Activated CD4-positive, alpha-beta T cell treated with anti-CD3 and anti-CD28 coated beads for 36 hours (primary cell): ENCODE data around the gene CPSF3. TPM values are rescaled to one million over a fixed set of nuclear protein-coding genes. Genes with fewer than 3 reads are reported as not detected.
"Not testable (repeated sequence)": the region's sequence is repeated elsewhere in the genome, so short reads cannot be mapped to it uniquely, and the experiment has no call there.

ENCODE experiments used
- ATAC-seq: fragments of 200-7000 bp; cut with Tn5 transposase; one replicate; pipeline ENCODE4 v1.10.0; 2021; ENCODE audit warnings: mild to moderate bottlenecking, moderate library complexity
- CTCF ChIA-PET: fragments of 350-600 bp; sonication (Branson Sonifier 250); formaldehyde crosslinking; loops from one replicate; lab custom pipeline; 2021; ENCODE audit warnings: antibody characterized with exemption; lab: Charles Lee
- POLR2A ChIA-PET: fragments of 350-600 bp; sonication (Branson Sonifier 250); formaldehyde crosslinking; loops from one replicate; lab custom pipeline; 2021; ENCODE audit warnings: antibody characterized with exemption, inconsistent platforms; lab: Charles Lee
- DNase-seq: peaks from one replicate; pipeline ENCODE4 v3.0.0-alpha.2; 2020
- H3K27ac Mint-ChIP-seq: one replicate; pipeline ENCODE4 v1.8.0; 2021; ENCODE audit warnings: mixed read lengths
- H3K27me3 Mint-ChIP-seq: one replicate; pipeline ENCODE4 v1.8.0; 2021; ENCODE audit warnings: mixed read lengths
- H3K36me3 Mint-ChIP-seq: one replicate; pipeline ENCODE4 v1.8.0; 2021; ENCODE audit warnings: low read depth, mixed read lengths
- H3K4me1 Mint-ChIP-seq: one replicate; pipeline ENCODE4 v1.8.0; 2021; ENCODE audit warnings: mixed read lengths
- H3K4me3 Mint-ChIP-seq: one replicate; pipeline ENCODE4 v1.8.0; 2021; ENCODE audit warnings: mild to moderate bottlenecking, moderate library complexity, mixed read lengths
- H3K9me3 Mint-ChIP-seq: one replicate; pipeline ENCODE4 v1.8.0; 2021; ENCODE audit warnings: low read depth, mixed read lengths
- intact Hi-C, 2 experiments: fragments of 100-400 bp; cut with DNase I in 1 of 2; cut with micrococcal nuclease in 1 of 2; formaldehyde crosslinking; loops; one replicate each; pipeline versions ENCODE4 v1.14.2 to v1.15.1; 2022 to 2024; cut with DNase I, micrococcal nuclease
- total RNA-seq, 2 experiments: library from RNA; stranded (reverse); gene quantifications; one replicate each; pipeline ENCODE4 v1.2.3, GENCODE V29; 2021

Gene CPSF3
- total RNA-seq, 2 experiments from 2014 or later = 72.3 to 103 TPM

DNA sequence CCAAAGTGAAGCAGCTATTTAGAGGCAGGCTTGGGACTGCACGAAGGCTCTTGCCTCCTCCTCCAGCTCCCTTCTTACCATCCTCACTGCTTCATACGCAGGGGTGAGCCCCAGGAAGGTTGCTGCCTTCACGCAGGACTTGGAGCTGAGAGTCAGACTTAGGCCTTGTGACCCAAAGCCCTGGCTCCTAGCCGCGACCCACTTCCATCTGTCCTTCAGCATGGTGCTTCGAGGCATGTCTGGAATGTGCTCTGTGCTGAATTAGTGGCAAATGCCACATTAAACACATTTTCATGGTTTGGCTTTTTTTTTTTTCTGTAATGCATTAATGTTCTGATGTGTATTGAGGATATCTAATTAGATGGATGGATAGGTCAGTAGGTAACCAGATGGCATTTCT lies 37.6 kb upstream of the CPSF3 start:
- no peak for ATAC-seq
- intact Hi-C loops = no loop called here
- Mint-ChIP-seq H3K27ac (no peak overlapping the region), H3K9me3 (no peaks in the 10 kb centered on the region), H3K27me3 (no peaks in the 10 kb centered on the region), H3K36me3 (no peaks in the 10 kb centered on the region), H3K4me1 (peaks cover 2% of the 10 kb centered on the region), H3K4me3 (no peak overlapping the region)
- no peak for DNase-seq
- ChIA-PET CTCF (interaction anchor here (0.6 kb wide), 1 partner anchor 180 kb away, joined by 3 read pairs; no protein-coding TSS in a partner anchor), POLR2A (interaction anchor here (0.6 kb wide), 1 partner anchor 15 kb away, joined by 3 read pairs; no protein-coding TSS in a partner anchor)

DNA sequence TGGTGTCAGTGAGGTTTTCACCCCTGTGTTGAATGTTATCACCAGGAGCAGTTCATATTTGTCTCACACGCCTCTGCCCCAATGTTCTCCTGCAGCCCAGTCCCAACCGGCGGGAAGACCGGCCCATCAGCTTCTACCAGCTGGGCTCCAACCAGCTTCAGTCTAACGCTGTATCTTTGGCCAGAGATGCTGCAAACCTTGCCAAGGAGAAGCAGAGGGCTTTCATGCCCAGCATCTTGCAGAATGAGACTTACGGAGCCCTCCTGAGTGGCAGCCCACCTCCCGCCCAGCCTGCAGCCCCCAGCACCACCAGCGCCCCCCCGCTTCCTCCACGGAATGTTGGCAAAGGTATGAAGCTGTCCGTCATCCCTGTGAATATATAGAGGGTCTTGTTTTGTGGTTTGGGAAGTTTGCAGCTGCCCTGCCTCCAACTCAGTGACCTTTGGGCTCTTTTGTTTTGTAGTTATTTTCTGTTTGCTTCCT lies 35.2 kb upstream of the CPSF3 start:
- Mint-ChIP-seq H3K4me3 (no peak overlapping the region), H3K27me3 (no peaks in the 10 kb centered on the region), H3K9me3 (no peaks in the 10 kb centered on the region), H3K4me1 (peaks cover 2% of the 10 kb centered on the region), H3K27ac (no peak overlapping the region), H3K36me3 (no peaks in the 10 kb centered on the region)
- ChIA-PET POLR2A (no interaction called here), CTCF (interaction anchor here (1.9 kb wide), 1 partner anchor 23 kb away, joined by 4 read pairs; no protein-coding TSS in a partner anchor)
- DNase-seq = no peak
- no peak for ATAC-seq
- intact Hi-C loops = no loop called here

DNA sequence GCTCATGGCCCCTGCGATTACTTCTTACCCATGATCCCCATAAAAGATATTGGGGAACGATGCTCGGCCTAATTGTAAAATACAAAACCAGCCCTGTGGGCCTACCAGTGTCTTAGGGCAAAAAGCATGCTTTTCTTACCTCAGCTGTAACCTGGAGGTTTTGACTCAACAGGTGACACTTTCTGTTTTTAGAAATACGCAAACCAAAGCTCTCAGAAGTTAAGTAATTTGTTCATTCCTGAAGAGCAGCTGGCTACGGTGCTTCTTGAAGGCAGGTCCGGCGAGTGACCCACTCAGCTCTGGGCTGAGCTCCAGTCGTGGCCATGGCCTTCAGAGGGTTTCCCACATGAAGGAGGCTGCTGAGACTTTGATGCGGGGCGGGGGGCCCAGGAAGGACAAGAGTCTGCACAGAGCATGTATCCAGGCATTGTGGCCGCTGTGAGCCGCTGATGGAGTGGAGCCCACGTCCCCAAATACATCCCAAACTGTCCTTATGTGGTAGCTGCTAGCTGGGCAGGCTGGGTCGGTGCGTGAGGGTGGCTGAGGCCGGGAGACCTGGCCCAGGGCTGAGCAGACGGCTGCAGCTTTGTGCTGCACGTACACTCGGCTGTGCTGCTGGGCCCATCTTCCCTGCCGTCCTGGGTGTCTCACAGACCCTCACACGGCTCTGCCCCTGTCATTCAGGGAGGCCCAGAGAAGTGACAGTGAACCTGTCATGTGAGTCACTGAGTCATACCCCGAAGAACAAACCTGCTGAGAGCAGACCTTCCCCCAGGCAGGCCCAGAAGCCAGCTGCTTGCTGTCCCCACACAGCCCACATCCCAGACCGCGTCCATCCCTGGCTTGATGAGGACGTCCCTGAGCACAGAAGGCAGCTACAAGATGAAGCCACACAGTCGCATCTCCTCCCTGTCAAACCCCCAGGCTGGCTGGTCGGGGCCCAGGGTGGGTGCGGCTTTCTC lies 34.2 kb upstream of the CPSF3 start:
- H3K27ac Mint-ChIP-seq = no peak overlapping the region
- CTCF ChIA-PET = interaction anchor here (0.5 to 1.9 kb wide), 2 partner anchors 24 to 980 kb away, joined by 4 read pairs; no protein-coding TSS in a partner anchor

DNA sequence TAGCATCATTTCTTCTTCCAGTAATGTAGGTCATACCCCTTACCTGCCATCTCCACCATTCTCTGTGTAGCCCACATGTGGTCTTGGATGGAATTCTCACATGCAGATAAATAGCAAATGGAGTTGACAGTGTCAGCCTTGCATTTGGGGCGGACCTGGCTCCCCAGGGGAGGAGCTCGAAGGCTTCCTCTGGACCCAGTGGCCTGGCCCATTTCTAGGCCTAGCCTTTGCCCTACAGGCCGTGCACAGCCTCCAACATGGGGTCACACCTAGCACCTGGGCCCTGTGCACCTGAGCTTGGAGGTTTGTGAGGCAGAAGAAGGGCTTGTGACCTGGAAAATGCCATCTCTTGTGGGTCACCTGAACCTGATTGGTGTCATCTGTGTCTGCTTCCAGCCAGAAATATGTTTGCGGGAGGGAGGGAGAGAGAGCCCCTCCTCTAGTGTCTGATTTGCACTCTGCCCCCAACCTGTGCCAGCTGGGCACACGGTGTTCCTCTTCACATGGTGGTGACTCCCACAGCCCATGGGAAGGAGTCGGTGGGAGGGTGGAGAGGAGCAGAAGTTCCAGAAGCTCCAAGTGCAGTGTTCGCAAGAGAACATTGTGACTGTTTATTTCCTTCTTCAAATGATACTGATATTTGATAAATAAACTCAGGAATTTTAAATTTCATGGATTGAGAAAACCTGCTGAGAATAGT lies 33.2 kb upstream of the CPSF3 start:
- Mint-ChIP-seq H3K36me3 (no peaks in the 10 kb centered on the region), H3K9me3 (no peaks in the 10 kb centered on the region), H3K27ac (no peak overlapping the region), H3K4me1 (peaks cover 2% of the 10 kb centered on the region), H3K27me3 (no peaks in the 10 kb centered on the region), H3K4me3 (no peak overlapping the region)
- intact Hi-C loops = no loop called here
- no peak for DNase-seq
- ChIA-PET POLR2A (no interaction called here), CTCF (no interaction called here)
- ATAC-seq = no peak

More for the DNA sequence above, 34.2 kb upstream of the CPSF3 start:
- no peaks in the 10 kb centered on the region for H3K9me3 Mint-ChIP-seq
- no peak overlapping the region for H3K4me3 Mint-ChIP-seq
- peak; percentile 34 for ATAC-seq
- no peaks in the 10 kb centered on the region for H3K27me3 Mint-ChIP-seq
- peaks cover 2% of the 10 kb centered on the region for H3K4me1 Mint-ChIP-seq
- H3K36me3 Mint-ChIP-seq = no peaks in the 10 kb centered on the region
- DNase-seq = no peak
- POLR2A ChIA-PET = no interaction called here
- intact Hi-C loops = no loop called here

DNA sequence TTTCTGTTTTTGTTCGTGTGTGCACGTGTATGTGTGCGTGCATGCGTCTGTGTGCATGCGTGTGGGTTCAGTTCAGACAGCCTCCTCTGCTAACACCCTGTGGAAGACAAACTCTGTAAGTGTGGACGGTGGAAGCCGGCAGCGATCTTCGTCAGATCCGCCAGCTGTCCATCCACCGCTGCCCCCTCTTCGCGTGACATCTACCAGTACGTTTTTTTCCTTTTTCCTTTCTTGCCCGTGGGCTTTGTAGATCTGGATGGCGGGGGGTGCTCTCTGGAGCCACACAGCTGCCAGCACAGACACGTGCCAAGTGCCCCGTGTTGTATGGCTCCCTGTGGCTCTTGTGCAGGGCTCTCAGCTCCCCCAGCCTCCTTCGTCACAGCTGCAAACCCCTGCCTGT lies 32.5 kb upstream of the CPSF3 start:
- Mint-ChIP-seq H3K36me3 (no peaks in the 10 kb centered on the region), H3K27me3 (no peaks in the 10 kb centered on the region), H3K27ac (no peak overlapping the region), H3K4me3 (no peak overlapping the region), H3K9me3 (no peaks in the 10 kb centered on the region), H3K4me1 (peaks cover 2% of the 10 kb centered on the region)
- intact Hi-C loops = no loop called here
- ATAC-seq (no peak), DNase-seq (no peak)
- CTCF ChIA-PET = no interaction called here
- POLR2A ChIA-PET = no interaction called here

DNA sequence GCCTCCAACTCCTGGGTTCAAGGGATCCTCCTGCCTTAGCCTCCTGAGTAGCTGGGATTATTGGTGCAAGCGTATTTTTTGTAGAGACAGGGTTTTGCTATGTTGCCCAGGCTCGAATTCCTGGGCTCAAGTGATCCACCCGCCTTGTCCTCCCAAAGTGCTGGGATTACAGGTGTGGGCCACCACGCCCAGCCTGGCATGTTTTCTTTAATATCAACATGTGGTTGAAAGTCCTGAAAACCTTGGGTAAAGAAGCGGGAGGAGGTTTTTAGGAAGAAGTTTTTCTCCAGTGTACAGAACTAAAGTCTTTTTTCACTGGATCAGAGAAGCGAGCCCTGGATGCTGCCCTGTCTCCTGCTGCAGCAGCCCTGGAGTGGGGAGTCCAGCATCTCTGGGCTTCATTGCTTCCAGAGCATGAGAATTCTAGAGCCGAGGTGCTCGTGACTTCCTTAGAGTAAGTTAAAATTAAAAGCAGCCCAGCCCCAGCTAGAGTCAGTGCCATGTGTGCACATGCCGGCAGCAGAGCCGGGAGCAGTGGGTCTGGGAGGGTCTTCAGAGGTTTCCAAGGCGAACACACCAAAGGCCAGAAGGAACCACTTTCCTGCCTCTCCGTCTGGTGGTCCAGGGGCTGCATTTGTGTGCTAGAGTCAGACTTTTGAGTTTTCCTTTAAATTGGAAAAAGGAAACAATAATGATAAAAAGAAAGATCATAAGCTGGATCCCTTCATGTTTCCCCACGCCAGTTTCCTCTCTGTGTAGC lies 31.3 kb upstream of the CPSF3 start:
- ChIA-PET POLR2A (no interaction called here), CTCF (interaction anchor here (0.6 to 0.8 kb wide), 4 partner anchors 117 to 679 kb away, joined by 3 to 4 read pairs (median 3); no protein-coding TSS in a partner anchor)
- Mint-ChIP-seq H3K36me3 (no peaks in the 10 kb centered on the region), H3K4me1 (no peaks in the 10 kb centered on the region), H3K4me3 (no peak overlapping the region), H3K27me3 (no peaks in the 10 kb centered on the region), H3K9me3 (no peaks in the 10 kb centered on the region), H3K27ac (no peak overlapping the region)
- no peak for DNase-seq
- ATAC-seq = no peak
- intact Hi-C loops = no loop called here

DNA sequence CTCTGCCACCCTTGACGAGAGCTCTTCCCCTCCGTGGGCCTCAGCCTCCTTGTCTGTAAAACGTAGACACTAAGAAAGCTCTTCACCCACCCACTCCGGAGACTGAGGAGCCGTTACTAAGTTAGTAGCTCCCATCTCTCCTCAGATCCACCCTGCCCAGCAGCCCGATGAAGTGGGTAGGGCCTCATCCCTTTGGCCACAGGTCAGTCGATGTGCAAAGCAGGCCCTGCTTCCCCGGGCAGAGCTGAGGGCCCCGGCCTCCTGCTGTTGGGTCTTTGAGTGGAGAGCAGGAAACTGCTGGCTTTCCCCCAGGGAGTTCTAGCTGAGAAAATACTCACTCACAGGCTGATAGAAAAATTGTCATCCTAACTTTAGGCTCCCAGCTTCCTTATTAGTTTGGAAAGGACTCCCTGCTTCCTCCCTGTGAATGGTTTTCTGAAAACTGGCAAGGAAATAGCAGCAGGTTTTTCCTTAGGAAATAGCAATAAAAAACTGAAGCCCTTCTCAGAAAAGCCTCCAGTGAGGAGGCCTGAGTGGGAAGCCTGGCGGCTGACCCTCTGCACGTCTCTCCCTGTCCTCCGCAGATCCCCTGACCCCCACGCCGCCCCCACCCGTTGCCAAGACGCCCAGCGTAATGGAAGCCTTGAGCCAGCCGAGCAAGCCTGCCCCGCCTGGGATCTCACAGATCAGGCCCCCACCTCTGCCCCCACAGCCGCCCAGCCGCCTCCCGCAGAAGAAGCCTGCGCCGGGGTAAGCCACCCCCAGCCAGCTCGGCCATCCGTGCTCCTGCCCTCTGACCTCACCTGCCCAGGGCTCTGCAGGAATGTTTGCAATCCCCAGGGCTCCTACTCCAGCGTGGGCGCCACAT lies 30.3 kb upstream of the CPSF3 start:
- H3K27me3 Mint-ChIP-seq = no peaks in the 10 kb centered on the region
- no peaks in the 10 kb centered on the region for H3K36me3 Mint-ChIP-seq
- no peaks in the 10 kb centered on the region for H3K9me3 Mint-ChIP-seq
- no peaks in the 10 kb centered on the region for H3K4me1 Mint-ChIP-seq
- H3K27ac Mint-ChIP-seq = no peak overlapping the region
- no peak for DNase-seq
- ATAC-seq = no peak
- intact Hi-C loops = no loop called here
- H3K4me3 Mint-ChIP-seq = no peak overlapping the region
- CTCF ChIA-PET = interaction anchor here (0.8 to 1.0 kb wide), 2 partner anchors 29 to 455 kb away, joined by 4 read pairs; no protein-coding TSS in a partner anchor
- POLR2A ChIA-PET = no interaction called here

DNA sequence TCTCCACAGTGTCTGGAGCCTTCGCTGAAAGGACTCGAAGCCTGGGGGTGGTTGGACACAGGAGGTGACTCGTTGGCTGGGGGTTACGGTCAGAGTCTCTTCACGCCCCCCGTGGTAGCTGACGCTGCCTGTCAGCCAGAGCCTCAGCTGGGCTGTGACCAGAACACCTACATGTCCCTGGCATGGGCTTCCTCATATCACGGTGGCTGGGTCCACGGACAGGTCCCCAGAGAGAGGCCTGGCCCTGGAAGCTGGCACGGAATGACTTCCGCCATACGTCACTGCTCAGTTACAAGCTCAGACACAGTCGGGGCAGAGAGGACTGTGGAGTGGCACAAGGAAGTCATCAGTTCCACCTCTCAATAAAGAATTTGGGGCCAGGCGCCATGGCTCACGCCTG lies 28.6 kb upstream of the CPSF3 start:
- Mint-ChIP-seq H3K4me3 (no peak overlapping the region), H3K27ac (no peak overlapping the region), H3K4me1 (no peaks in the 10 kb centered on the region), H3K27me3 (no peaks in the 10 kb centered on the region), H3K36me3 (no peaks in the 10 kb centered on the region), H3K9me3 (no peaks in the 10 kb centered on the region)
- ChIA-PET POLR2A (interaction anchor here (1.0 kb wide), 1 partner anchor 8 kb away, joined by 3 read pairs; no protein-coding TSS in a partner anchor), CTCF (no interaction called here)
- intact Hi-C loops = no loop called here
- DNase-seq = no peak
- no peak for ATAC-seq

DNA sequence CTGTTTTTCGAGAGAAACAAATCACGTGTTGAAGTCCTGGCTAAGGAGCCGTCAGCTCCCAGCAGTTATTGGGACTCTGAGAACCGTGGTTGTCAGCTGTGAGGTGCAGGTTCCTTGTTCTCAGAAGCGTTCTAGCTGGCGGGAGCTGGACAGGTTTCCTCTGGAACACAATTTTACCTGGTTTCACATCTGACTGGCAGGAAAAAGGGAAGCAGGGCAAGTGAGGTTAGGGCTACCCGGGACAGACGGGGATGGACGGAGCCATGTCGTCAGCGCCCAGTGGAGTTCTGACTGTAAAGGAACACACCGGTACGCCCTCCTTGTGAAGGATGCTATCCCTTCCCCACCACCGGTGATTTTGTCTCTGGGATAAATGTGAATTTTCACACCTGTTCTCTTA lies 26.3 kb upstream of the CPSF3 start:
- intact Hi-C loops = no loop called here
- POLR2A ChIA-PET = no interaction called here
- DNase-seq = no peak
- no peak overlapping the region for H3K4me3 Mint-ChIP-seq
- CTCF ChIA-PET = no interaction called here
- no peak for ATAC-seq
- no peaks in the 10 kb centered on the region for H3K9me3 Mint-ChIP-seq
- no peak overlapping the region for H3K27ac Mint-ChIP-seq
- no peaks in the 10 kb centered on the region for H3K36me3 Mint-ChIP-seq
- no peaks in the 10 kb centered on the region for H3K27me3 Mint-ChIP-seq
- H3K4me1 Mint-ChIP-seq = peaks cover 4% of the 10 kb centered on the region

DNA sequence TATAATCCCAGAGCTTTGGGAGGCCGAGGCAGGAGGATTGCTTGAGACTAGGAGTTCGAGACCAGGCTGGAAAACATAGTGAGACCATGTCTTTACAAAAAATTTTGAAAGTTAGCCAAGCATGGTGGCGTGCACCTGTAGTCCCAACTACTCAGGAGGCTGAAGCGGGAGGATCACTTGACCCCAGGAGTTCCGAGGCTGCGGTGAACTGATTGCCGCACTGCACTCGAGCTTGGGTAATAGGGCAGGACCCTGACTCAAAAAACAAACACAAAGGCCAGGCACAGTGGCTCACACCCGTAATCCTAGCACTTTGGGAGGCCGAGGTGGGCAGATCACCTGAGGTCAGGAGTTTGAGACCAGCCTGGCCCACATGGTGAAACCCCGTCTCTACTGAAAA lies 25.2 kb upstream of the CPSF3 start:
- ATAC-seq, H3K4me3 Mint-ChIP-seq, H3K27ac Mint-ChIP-seq, POLR2A ChIA-PET, H3K36me3 Mint-ChIP-seq, intact Hi-C loops, H3K27me3 Mint-ChIP-seq, DNase-seq, H3K9me3 Mint-ChIP-seq, H3K4me1 Mint-ChIP-seq: not testable (repeated sequence)
- CTCF ChIA-PET = interaction anchor here (0.8 kb wide), 1 partner anchor 11 kb away, joined by 3 read pairs; no protein-coding TSS in a partner anchor
